ENCODE data around the gene EIF2AK3. TPM values are rescaled to one million over a fixed set of nuclear protein-coding genes. Genes with fewer than 3 reads are reported as not detected.
"Not testable (repeated sequence)": the region's sequence is repeated elsewhere in the genome, so short reads cannot be mapped to it uniquely, and the experiment has no call there.

EIF2AK3 gene
- total and polyA plus RNA-seq, 2 experiments from 2014 or later, result 6.4 to 14.1 TPM

- H3K36me3 ChIP-seq, result no peaks in the 10 kb centered on the region
- H3K4me3 ChIP-seq, result no peak overlapping the region
- H3K9me3 ChIP-seq (ENCODE audit: low read depth), result no peaks in the 10 kb centered on the region
- peak in 1 of 2 donors; percentile 65 for DNase-seq (ENCODE audit: low read depth in 1 of 2, low spot score in 1 of 2)
- H3K27me3 ChIP-seq, result no peaks in the 10 kb centered on the region
- TF ChIP-seq CTCF (IDR thresholded peaks at IDR 0.05; ENCODE audit: low read depth, low read length), result no peak
- no peak overlapping the region for H3K27ac ChIP-seq
- no peaks in the 10 kb centered on the region for H3K4me1 ChIP-seq (ENCODE audit: low read depth)
Measured at GRCh38 chr2:88658326-88658725, 31.1 kb upstream of the EIF2AK3 start.

GRCh38 chr2:88657131-88657530 is 29.9 kb upstream of the EIF2AK3 start:
- no peaks in the 10 kb centered on the region for H3K9me3 ChIP-seq (ENCODE audit: low read depth)
- H3K27ac ChIP-seq, result no peak overlapping the region
- H3K4me1 ChIP-seq (ENCODE audit: low read depth), result no peaks in the 10 kb centered on the region
- H3K36me3 ChIP-seq, result no peaks in the 10 kb centered on the region
- TF ChIP-seq CTCF (IDR thresholded peaks at IDR 0.05; ENCODE audit: low read depth, low read length), result no peak
- peak in 1 of 2 donors; percentile 21 for DNase-seq (ENCODE audit: low read depth in 1 of 2, low spot score in 1 of 2)
- no peaks in the 10 kb centered on the region for H3K27me3 ChIP-seq
- H3K4me3 ChIP-seq, result no peak overlapping the region

- Histone ChIP-seq H3K27me3 (no peaks in the 10 kb centered on the region), H3K27ac (no peak overlapping the region), H3K4me1 (ENCODE audit: low read depth) (no peaks in the 10 kb centered on the region), H3K36me3 (no peaks in the 10 kb centered on the region), H3K4me3 (no peak overlapping the region), H3K9me3 (ENCODE audit: low read depth) (no peaks in the 10 kb centered on the region)
- TF ChIP-seq CTCF (IDR thresholded peaks at IDR 0.05; ENCODE audit: low read depth, low read length), result no peak
- DNase-seq (ENCODE audit: low read depth in 1 of 2, low spot score in 1 of 2), result peak in 1 of 2 donors; percentile 54
Measured at GRCh38 chr2:88656690-88657089, 29.4 kb upstream of the EIF2AK3 start.

- H3K4me3 ChIP-seq, result no peak overlapping the region
- H3K27ac ChIP-seq, result no peak overlapping the region
- no peaks in the 10 kb centered on the region for H3K36me3 ChIP-seq
- peak in 1 of 2 donors; percentile 47 for DNase-seq (ENCODE audit: low read depth in 1 of 2, low spot score in 1 of 2)
- TF ChIP-seq CTCF (IDR thresholded peaks at IDR 0.05; ENCODE audit: low read depth, low read length), result no peak
- H3K27me3 ChIP-seq, result no peaks in the 10 kb centered on the region
- H3K9me3 ChIP-seq (ENCODE audit: low read depth), result no peaks in the 10 kb centered on the region
- H3K4me1 ChIP-seq (ENCODE audit: low read depth), result no peaks in the 10 kb centered on the region
Measured at GRCh38 chr2:88654714-88655113, 27.4 kb upstream of the EIF2AK3 start.

- Histone ChIP-seq H3K4me3 (no peak overlapping the region), H3K27ac (no peak overlapping the region), H3K27me3 (no peaks in the 10 kb centered on the region), H3K4me1 (ENCODE audit: low read depth) (no peaks in the 10 kb centered on the region), H3K36me3 (no peaks in the 10 kb centered on the region), H3K9me3 (ENCODE audit: low read depth) (no peaks in the 10 kb centered on the region)
- DNase-seq (ENCODE audit: low read depth in 1 of 2, low spot score in 1 of 2), result no peak
- no peak for TF ChIP-seq CTCF (IDR thresholded peaks at IDR 0.05; ENCODE audit: low read depth, low read length)
Measured at GRCh38 chr2:88651646-88652045, 24.4 kb upstream of the EIF2AK3 start.

- not testable (repeated sequence) for H3K27me3 ChIP-seq; H3K9me3 ChIP-seq (ENCODE audit: low read depth); H3K4me1 ChIP-seq (ENCODE audit: low read depth); DNase-seq (ENCODE audit: low read depth in 1 of 2, low spot score in 1 of 2); H3K27ac ChIP-seq; H3K36me3 ChIP-seq; H3K4me3 ChIP-seq
Measured at GRCh38 chr2:88645291-88645882, 18.1 kb upstream of the EIF2AK3 start.

Measured in cardiac muscle cell (in vitro differentiated cells and primary cell).